ENCODE data around the gene PARD3. TPM values are rescaled to one million over a fixed set of nuclear protein-coding genes. Genes with fewer than 3 reads are reported as not detected.

PARD3 gene
- total RNA-seq, 1 experiment from 2014 or later, result 46.3 TPM

DNA sequence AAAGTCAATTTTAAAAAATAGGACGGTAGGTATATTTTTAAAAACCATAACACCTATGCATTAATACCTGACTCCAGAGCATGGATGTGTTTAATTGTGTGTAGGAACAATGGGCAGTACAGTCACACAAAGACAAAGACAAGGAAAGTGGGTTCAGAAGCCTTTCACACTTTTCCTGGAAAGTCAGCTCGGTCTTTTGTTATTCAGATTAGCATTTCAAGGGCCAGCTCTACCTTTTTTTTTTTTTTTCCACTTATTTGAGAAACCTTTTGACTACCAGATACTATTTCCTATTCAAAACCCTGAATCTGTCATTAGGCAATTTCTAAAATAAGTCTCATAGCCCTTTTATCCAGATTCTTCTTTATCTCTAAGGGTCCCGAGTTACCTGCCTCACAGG is 401.9 kb downstream of the PARD3 start:
- no peak for DNase-seq (ENCODE audit: low read depth, low spot score)
- TF ChIP-seq EZH2phosphoT487 (IDR thresholded peaks at IDR 0.05; ENCODE audit: borderline replicate concordance), result no peak
- TF ChIP-seq POLR2AphosphoS5 (IDR thresholded peaks at IDR 0.05; ENCODE audit: low read depth, low read length), result no peak
- TF ChIP-seq JUND (IDR thresholded peaks at IDR 0.05), result no peak
- no peak for TF ChIP-seq FOSL1 (IDR thresholded peaks at IDR 0.05; ENCODE audit: low read depth)
- TF ChIP-seq RAD21 (IDR thresholded peaks at IDR 0.05; ENCODE audit: low read depth), result no peak
- TF ChIP-seq SRF (IDR thresholded peaks at IDR 0.05; ENCODE audit: low read depth), result no peak
- no peak for TF ChIP-seq TCF7L2 (IDR thresholded peaks at IDR 0.05; ENCODE audit: borderline replicate concordance, extremely low read depth, insufficient read depth, insufficient read length)
- TF ChIP-seq, protein P1, sequence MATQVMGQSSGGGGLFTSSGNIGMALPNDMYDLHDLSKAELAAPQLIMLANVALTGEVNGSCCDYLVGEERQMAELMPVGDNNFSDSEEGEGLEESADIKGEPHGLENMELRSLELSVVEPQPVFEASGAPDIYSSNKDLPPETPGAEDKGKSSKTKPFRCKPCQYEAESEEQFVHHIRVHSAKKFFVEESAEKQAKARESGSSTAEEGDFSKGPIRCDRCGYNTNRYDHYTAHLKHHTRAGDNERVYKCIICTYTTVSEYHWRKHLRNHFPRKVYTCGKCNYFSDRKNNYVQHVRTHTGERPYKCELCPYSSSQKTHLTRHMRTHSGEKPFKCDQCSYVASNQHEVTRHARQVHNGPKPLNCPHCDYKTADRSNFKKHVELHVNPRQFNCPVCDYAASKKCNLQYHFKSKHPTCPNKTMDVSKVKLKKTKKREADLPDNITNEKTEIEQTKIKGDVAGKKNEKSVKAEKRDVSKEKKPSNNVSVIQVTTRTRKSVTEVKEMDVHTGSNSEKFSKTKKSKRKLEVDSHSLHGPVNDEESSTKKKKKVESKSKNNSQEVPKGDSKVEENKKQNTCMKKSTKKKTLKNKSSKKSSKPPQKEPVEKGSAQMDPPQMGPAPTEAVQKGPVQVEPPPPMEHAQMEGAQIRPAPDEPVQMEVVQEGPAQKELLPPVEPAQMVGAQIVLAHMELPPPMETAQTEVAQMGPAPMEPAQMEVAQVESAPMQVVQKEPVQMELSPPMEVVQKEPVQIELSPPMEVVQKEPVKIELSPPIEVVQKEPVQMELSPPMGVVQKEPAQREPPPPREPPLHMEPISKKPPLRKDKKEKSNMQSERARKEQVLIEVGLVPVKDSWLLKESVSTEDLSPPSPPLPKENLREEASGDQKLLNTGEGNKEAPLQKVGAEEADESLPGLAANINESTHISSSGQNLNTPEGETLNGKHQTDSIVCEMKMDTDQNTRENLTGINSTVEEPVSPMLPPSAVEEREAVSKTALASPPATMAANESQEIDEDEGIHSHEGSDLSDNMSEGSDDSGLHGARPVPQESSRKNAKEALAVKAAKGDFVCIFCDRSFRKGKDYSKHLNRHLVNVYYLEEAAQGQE (IDR thresholded peaks at IDR 0.05; ENCODE audit: low read depth), result no peak
- no peak for TF ChIP-seq ZFX (IDR thresholded peaks at IDR 0.05)
- no peak for TF ChIP-seq CEBPB (IDR thresholded peaks at IDR 0.05; ENCODE audit: low read depth)
- no peak for TF ChIP-seq EGR1 (IDR thresholded peaks at IDR 0.05; ENCODE audit: low read depth)
- TF ChIP-seq POLR2A (IDR thresholded peaks at IDR 0.05; ENCODE audit: borderline replicate concordance, extremely low read depth, insufficient read depth, insufficient read length), result no peak
- TF ChIP-seq, protein P2, sequence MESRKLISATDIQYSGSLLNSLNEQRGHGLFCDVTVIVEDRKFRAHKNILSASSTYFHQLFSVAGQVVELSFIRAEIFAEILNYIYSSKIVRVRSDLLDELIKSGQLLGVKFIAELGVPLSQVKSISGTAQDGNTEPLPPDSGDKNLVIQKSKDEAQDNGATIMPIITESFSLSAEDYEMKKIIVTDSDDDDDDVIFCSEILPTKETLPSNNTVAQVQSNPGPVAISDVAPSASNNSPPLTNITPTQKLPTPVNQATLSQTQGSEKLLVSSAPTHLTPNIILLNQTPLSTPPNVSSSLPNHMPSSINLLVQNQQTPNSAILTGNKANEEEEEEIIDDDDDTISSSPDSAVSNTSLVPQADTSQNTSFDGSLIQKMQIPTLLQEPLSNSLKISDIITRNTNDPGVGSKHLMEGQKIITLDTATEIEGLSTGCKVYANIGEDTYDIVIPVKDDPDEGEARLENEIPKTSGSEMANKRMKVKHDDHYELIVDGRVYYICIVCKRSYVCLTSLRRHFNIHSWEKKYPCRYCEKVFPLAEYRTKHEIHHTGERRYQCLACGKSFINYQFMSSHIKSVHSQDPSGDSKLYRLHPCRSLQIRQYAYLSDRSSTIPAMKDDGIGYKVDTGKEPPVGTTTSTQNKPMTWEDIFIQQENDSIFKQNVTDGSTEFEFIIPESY (IDR thresholded peaks at IDR 0.05; ENCODE audit: extremely low read depth, insufficient replicate concordance, low read length), result no peak
- TF ChIP-seq SP1 (IDR thresholded peaks at IDR 0.05; ENCODE audit: low read depth), result no peak
- TF ChIP-seq EZH2 (IDR thresholded peaks at IDR 0.05), result no peak
- TF ChIP-seq, protein P3, sequence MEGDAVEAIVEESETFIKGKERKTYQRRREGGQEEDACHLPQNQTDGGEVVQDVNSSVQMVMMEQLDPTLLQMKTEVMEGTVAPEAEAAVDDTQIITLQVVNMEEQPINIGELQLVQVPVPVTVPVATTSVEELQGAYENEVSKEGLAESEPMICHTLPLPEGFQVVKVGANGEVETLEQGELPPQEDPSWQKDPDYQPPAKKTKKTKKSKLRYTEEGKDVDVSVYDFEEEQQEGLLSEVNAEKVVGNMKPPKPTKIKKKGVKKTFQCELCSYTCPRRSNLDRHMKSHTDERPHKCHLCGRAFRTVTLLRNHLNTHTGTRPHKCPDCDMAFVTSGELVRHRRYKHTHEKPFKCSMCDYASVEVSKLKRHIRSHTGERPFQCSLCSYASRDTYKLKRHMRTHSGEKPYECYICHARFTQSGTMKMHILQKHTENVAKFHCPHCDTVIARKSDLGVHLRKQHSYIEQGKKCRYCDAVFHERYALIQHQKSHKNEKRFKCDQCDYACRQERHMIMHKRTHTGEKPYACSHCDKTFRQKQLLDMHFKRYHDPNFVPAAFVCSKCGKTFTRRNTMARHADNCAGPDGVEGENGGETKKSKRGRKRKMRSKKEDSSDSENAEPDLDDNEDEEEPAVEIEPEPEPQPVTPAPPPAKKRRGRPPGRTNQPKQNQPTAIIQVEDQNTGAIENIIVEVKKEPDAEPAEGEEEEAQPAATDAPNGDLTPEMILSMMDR (IDR thresholded peaks at IDR 0.05 in 2 of 3, conservative IDR thresholded peaks at IDR 0.05 in 1 of 3; ENCODE audit: borderline replicate concordance in 1 of 3, insufficient read depth in 1 of 3, low read depth in 2 of 3, low read length in 2 of 3), result no peak
- no peak for TF ChIP-seq YY1 (IDR thresholded peaks at IDR 0.05; ENCODE audit: extremely low read depth, insufficient replicate concordance, low read depth, low read length)
- TF ChIP-seq ZNF274 (IDR thresholded peaks at IDR 0.05; ENCODE audit: low read depth, low read length), result no peak
- no peak overlapping the region for H3K27ac ChIP-seq (ENCODE audit: low read depth, low read length)

More for the DNA sequence above, 401.9 kb downstream of the PARD3 start:
- H3K27me3 ChIP-seq (ENCODE audit: insufficient read depth, low read length), result no peaks in the 10 kb centered on the region
- H3K36me3 ChIP-seq (ENCODE audit: control insufficient read depth in 1 of 2, insufficient read depth in 2 of 2, low read length in 2 of 2), result no peaks in the 10 kb centered on the region
- BruUV-seq (replicated peaks), result no TSS peak
- no peaks in the 10 kb centered on the region for H3K9me3 ChIP-seq (ENCODE audit: control insufficient read depth in 1 of 2, insufficient read depth in 1 of 2, low read depth in 1 of 2, low read length in 2 of 2)
- RAD21 ChIA-PET (ENCODE audit: low non-redundant PET in 1 of 2, low total read pairs in 2 of 2, uncharacterized antibody in 2 of 2, unreplicated experiment in 2 of 2), result no interaction called here
- H3K4me2 ChIP-seq (ENCODE audit: low read length), result no peak overlapping the region
- intact Hi-C loops (cut with micrococcal nuclease), result no loop called here
- no peak overlapping the region for H3K9ac ChIP-seq (ENCODE audit: low read length)
- H2AFZ ChIP-seq (ENCODE audit: low read depth, low read length, poor library complexity, severe bottlenecking), result no peak overlapping the region
- no peaks in the 10 kb centered on the region for H3K79me2 ChIP-seq (ENCODE audit: insufficient read depth, low read length)
- no peaks in the 10 kb centered on the region for H4K20me1 ChIP-seq (ENCODE audit: insufficient read depth)
- POLR2A ChIA-PET, result no interaction called here
- peaks cover 2 to 3% of the 10 kb centered on the region in 2 experiments; a peak in 2 of 4 replicates for H3K4me1 ChIP-seq (ENCODE audit: control insufficient read depth in 1 of 2, insufficient read depth in 2 of 2, low read length in 2 of 2)
- CTCF ChIA-PET, result no interaction called here
- no peak for ATAC-seq
- no peak overlapping the region for H3K4me3 ChIP-seq (replicated peaks in 1 of 2; ENCODE audit: low read depth in 1 of 2, low read length in 2 of 2)
- H3K9me2 ChIP-seq (ENCODE audit: insufficient read depth), result no peaks in the 10 kb centered on the region

Data from HCT116 (cell line).